ENCODE results near the gene OTUD3.

DNA sequence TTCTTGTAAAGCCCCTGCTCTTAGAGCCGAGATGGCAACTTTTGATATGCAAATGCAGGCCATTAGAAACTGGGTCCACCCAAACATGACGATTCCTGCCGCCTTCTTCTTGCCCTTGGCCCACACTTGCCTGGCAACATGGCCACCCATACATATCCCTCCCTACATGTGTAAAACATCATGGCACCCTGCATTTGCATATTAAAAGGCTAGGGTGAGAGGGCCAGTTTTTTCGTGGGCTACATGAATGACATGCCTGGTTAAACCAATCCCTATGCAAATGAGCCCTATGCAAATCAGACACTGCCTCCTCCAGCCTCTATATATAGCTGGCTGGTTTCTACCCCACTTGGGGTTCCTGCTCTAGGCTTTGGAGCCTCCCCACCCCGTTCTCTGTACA is 78.4 kb downstream of the OTUD3 start:
- TF ChIP-seq EZH2 (IDR thresholded peaks at IDR 0.05; ENCODE audit: low read depth) = no peak
- TF ChIP-seq, protein P1, sequence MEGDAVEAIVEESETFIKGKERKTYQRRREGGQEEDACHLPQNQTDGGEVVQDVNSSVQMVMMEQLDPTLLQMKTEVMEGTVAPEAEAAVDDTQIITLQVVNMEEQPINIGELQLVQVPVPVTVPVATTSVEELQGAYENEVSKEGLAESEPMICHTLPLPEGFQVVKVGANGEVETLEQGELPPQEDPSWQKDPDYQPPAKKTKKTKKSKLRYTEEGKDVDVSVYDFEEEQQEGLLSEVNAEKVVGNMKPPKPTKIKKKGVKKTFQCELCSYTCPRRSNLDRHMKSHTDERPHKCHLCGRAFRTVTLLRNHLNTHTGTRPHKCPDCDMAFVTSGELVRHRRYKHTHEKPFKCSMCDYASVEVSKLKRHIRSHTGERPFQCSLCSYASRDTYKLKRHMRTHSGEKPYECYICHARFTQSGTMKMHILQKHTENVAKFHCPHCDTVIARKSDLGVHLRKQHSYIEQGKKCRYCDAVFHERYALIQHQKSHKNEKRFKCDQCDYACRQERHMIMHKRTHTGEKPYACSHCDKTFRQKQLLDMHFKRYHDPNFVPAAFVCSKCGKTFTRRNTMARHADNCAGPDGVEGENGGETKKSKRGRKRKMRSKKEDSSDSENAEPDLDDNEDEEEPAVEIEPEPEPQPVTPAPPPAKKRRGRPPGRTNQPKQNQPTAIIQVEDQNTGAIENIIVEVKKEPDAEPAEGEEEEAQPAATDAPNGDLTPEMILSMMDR (conservative IDR thresholded peaks at IDR 0.05) = no peak

All from PC-9 (cell line).